ENCODE measurements around the gene SLC1A7.

Gene SLC1A7

GRCh38 chr1:53080041-53080440 is 62.4 kb downstream of the SLC1A7 start:
- TF ChIP-seq ZNF274 (IDR thresholded peaks at IDR 0.05; ENCODE audit: low read depth, low read length): no peak
- no peak overlapping the region for H3K4me3 ChIP-seq (ENCODE audit: low read length)

- no peak overlapping the region for H3K4me3 ChIP-seq (ENCODE audit: low read length)
- no peak for TF ChIP-seq ZNF274 (IDR thresholded peaks at IDR 0.05; ENCODE audit: low read depth, low read length)
Observed at GRCh38 chr1:53079251-53079650, 63.2 kb downstream of the SLC1A7 start.

GRCh38 chr1:53078333-53079101 is 63.9 kb downstream of the SLC1A7 start:
- H3K4me3 ChIP-seq (ENCODE audit: low read length): no peak overlapping the region
- no peak for TF ChIP-seq ZNF274 (IDR thresholded peaks at IDR 0.05; ENCODE audit: low read depth, low read length)

- H3K4me3 ChIP-seq (ENCODE audit: low read length): no peak overlapping the region
- TF ChIP-seq ZNF274 (IDR thresholded peaks at IDR 0.05; ENCODE audit: low read depth, low read length): no peak
Observed at GRCh38 chr1:53077599-53077965, 64.9 kb downstream of the SLC1A7 start.

GRCh38 chr1:53076721-53077598 is 65.5 kb downstream of the SLC1A7 start:
- TF ChIP-seq ZNF274 (IDR thresholded peaks at IDR 0.05; ENCODE audit: low read depth, low read length): no peak
- H3K4me3 ChIP-seq (ENCODE audit: low read length): no peak overlapping the region

- no peak overlapping the region for H3K4me3 ChIP-seq (ENCODE audit: low read length)
- no peak for TF ChIP-seq ZNF274 (IDR thresholded peaks at IDR 0.05; ENCODE audit: low read depth, low read length)
Observed at GRCh38 chr1:53076165-53076564, 66.3 kb downstream of the SLC1A7 start.

- H3K4me3 ChIP-seq (ENCODE audit: low read length): no peak overlapping the region
- no peak for TF ChIP-seq ZNF274 (IDR thresholded peaks at IDR 0.05; ENCODE audit: low read depth, low read length)
Observed at GRCh38 chr1:53075761-53076163, 66.7 kb downstream of the SLC1A7 start.

- no peak for TF ChIP-seq ZNF274 (IDR thresholded peaks at IDR 0.05; ENCODE audit: low read depth, low read length)
Observed at GRCh38 chr1:53075206-53075605, 67.2 kb downstream of the SLC1A7 start.

GRCh38 chr1:53074313-53075154 is 67.9 kb downstream of the SLC1A7 start:
- no peak for TF ChIP-seq ZNF274 (IDR thresholded peaks at IDR 0.05; ENCODE audit: low read depth, low read length)
- no peak overlapping the region for H3K4me3 ChIP-seq (ENCODE audit: low read length)

More at GRCh38 chr1:53075206-53075605, 67.2 kb downstream of the SLC1A7 start:
- H3K4me3 ChIP-seq (ENCODE audit: low read length): no peak overlapping the region

GRCh38 chr1:53073868-53074311 is 68.5 kb downstream of the SLC1A7 start:
- no peak for TF ChIP-seq ZNF274 (IDR thresholded peaks at IDR 0.05; ENCODE audit: low read depth, low read length)
- H3K4me3 ChIP-seq (ENCODE audit: low read length): no peak overlapping the region

- H3K4me3 ChIP-seq (ENCODE audit: low read length): no peak overlapping the region
- no peak for TF ChIP-seq ZNF274 (IDR thresholded peaks at IDR 0.05; ENCODE audit: low read depth, low read length)
Observed at GRCh38 chr1:53073287-53073686, 69.2 kb downstream of the SLC1A7 start.

GRCh38 chr1:53071915-53072314 is 70.5 kb downstream of the SLC1A7 start:
- no peak overlapping the region for H3K4me3 ChIP-seq (ENCODE audit: low read length)
- no peak for TF ChIP-seq ZNF274 (IDR thresholded peaks at IDR 0.05; ENCODE audit: low read depth, low read length)

GRCh38 chr1:53071167-53071865 is 71.1 kb downstream of the SLC1A7 start:
- TF ChIP-seq ZNF274 (IDR thresholded peaks at IDR 0.05; ENCODE audit: low read depth, low read length): no peak

More at GRCh38 chr1:53071167-53071865, 71.1 kb downstream of the SLC1A7 start:
- no peak overlapping the region for H3K4me3 ChIP-seq (ENCODE audit: low read length)

Data from GM08714 (cell line).